ENCODE measurements around the gene CD300C. TPM values are rescaled to one million over a fixed set of nuclear protein-coding genes. Genes with fewer than 3 reads are reported as not detected.
A peak's percentile ranks its signal among the peaks of the same experiment; 100 is the strongest.
"Not testable (repeated sequence)": the region's sequence is repeated elsewhere in the genome, so short reads cannot be mapped to it uniquely, and the experiment has no call there.

CD300C gene
- total RNA-seq, 2 experiments from 2014 or later = not detected

GRCh38 chr17:74569020-74570003 lies 23.4 kb upstream of the CD300C start:
- DNase-seq = peak; percentile 25
- H3K4me1 Mint-ChIP-seq = peaks cover 4% of the 10 kb centered on the region

GRCh38 chr17:74568106-74568873 lies 22.4 kb upstream of the CD300C start:
- Mint-ChIP-seq H3K9me3 (no peaks in the 10 kb centered on the region), H3K4me3 (no peak overlapping the region), H3K27ac (no peak overlapping the region), H3K36me3 (no peaks in the 10 kb centered on the region), H3K27me3 (peaks cover 36% of the 10 kb centered on the region), H3K4me1 (peaks cover 4% of the 10 kb centered on the region)
- DNase-seq = no peak

More at GRCh38 chr17:74569020-74570003, 23.4 kb upstream of the CD300C start:
- Mint-ChIP-seq H3K36me3 (no peaks in the 10 kb centered on the region), H3K27me3 (peaks cover 36% of the 10 kb centered on the region), H3K27ac (no peak overlapping the region), H3K4me3 (no peak overlapping the region), H3K9me3 (no peaks in the 10 kb centered on the region)

GRCh38 chr17:74567397-74567796 lies 21.5 kb upstream of the CD300C start, which contains the start of gene CD300H:
Gene CD300H (minus strand): TSS chr17:74567509.
- peaks cover 36% of the 10 kb centered on the region for H3K27me3 Mint-ChIP-seq
- H3K27ac Mint-ChIP-seq = no peak within 1 kb of the TSS
- no peak within 1 kb of the TSS for H3K4me3 Mint-ChIP-seq
- no peaks in the 10 kb centered on the region for H3K9me3 Mint-ChIP-seq
- no peaks in the 10 kb centered on the region for H3K36me3 Mint-ChIP-seq
- peaks cover 4% of the 10 kb centered on the region for H3K4me1 Mint-ChIP-seq
- DNase-seq = no peak

- H3K4me1 Mint-ChIP-seq = peaks cover 4% of the 10 kb centered on the region
- no peaks in the 10 kb centered on the region for H3K36me3 Mint-ChIP-seq
- no peaks in the 10 kb centered on the region for H3K9me3 Mint-ChIP-seq
- no peak overlapping the region for H3K27ac Mint-ChIP-seq
- H3K27me3 Mint-ChIP-seq = peaks cover 32% of the 10 kb centered on the region
- DNase-seq = peak; percentile 19
- H3K4me3 Mint-ChIP-seq = no peak overlapping the region
These were observed 20.3 kb upstream of the CD300C start for GRCh38 chr17:74566132-74566753.

GRCh38 chr17:74565126-74565525 lies 19.2 kb upstream of the CD300C start:
- peaks cover 4% of the 10 kb centered on the region for H3K4me1 Mint-ChIP-seq
- no peaks in the 10 kb centered on the region for H3K9me3 Mint-ChIP-seq
- H3K4me3 Mint-ChIP-seq = no peak overlapping the region
- H3K27me3 Mint-ChIP-seq = peaks cover 27% of the 10 kb centered on the region
- no peak overlapping the region for H3K27ac Mint-ChIP-seq
- H3K36me3 Mint-ChIP-seq = no peaks in the 10 kb centered on the region
- DNase-seq = no peak

GRCh38 chr17:74563358-74563757 lies 17.4 kb upstream of the CD300C start:
- no peaks in the 10 kb centered on the region for H3K36me3 Mint-ChIP-seq
- no peak overlapping the region for H3K4me3 Mint-ChIP-seq
- H3K4me1 Mint-ChIP-seq = peaks cover 5% of the 10 kb centered on the region
- peaks cover 14% of the 10 kb centered on the region for H3K27me3 Mint-ChIP-seq
- no peaks in the 10 kb centered on the region for H3K9me3 Mint-ChIP-seq
- no peak overlapping the region for H3K27ac Mint-ChIP-seq
- no peak for DNase-seq

- Mint-ChIP-seq H3K27ac (no peak overlapping the region), H3K36me3 (no peaks in the 10 kb centered on the region), H3K4me1 (peaks cover 5% of the 10 kb centered on the region), H3K9me3 (peaks cover 2% of the 10 kb centered on the region), H3K27me3 (peaks cover 4% of the 10 kb centered on the region), H3K4me3 (no peak overlapping the region)
- DNase-seq = no peak
These were observed 15.7 kb upstream of the CD300C start for GRCh38 chr17:74561586-74561985.

- no peaks in the 10 kb centered on the region for H3K27me3 Mint-ChIP-seq
- no peak overlapping the region for H3K27ac Mint-ChIP-seq
- no peaks in the 10 kb centered on the region for H3K36me3 Mint-ChIP-seq
- no peak overlapping the region for H3K4me3 Mint-ChIP-seq
- H3K9me3 Mint-ChIP-seq = peaks cover 2% of the 10 kb centered on the region
- peaks cover 5% of the 10 kb centered on the region for H3K4me1 Mint-ChIP-seq
- no peak for DNase-seq
These were observed 13.1 kb upstream of the CD300C start for GRCh38 chr17:74558882-74559519.

GRCh38 chr17:74558402-74558801 lies 12.5 kb upstream of the CD300C start:
- not testable (repeated sequence) for H3K9me3 Mint-ChIP-seq, H3K4me3 Mint-ChIP-seq, H3K27ac Mint-ChIP-seq, DNase-seq, H3K36me3 Mint-ChIP-seq, H3K4me1 Mint-ChIP-seq, H3K27me3 Mint-ChIP-seq

GRCh38 chr17:74555427-74555940 lies 9.6 kb upstream of the CD300C start:
- Mint-ChIP-seq H3K4me1 (peaks cover 5% of the 10 kb centered on the region), H3K36me3 (no peaks in the 10 kb centered on the region), H3K4me3 (no peak overlapping the region), H3K9me3 (peaks cover 2% of the 10 kb centered on the region), H3K27me3 (no peaks in the 10 kb centered on the region), H3K27ac (no peak overlapping the region)
- DNase-seq = no peak

- H3K4me1 Mint-ChIP-seq = peaks cover 5% of the 10 kb centered on the region
- H3K36me3 Mint-ChIP-seq = no peaks in the 10 kb centered on the region
- no peak overlapping the region for H3K27ac Mint-ChIP-seq
- H3K27me3 Mint-ChIP-seq = no peaks in the 10 kb centered on the region
- H3K4me3 Mint-ChIP-seq = no peak overlapping the region
- DNase-seq = no peak
- peaks cover 2% of the 10 kb centered on the region for H3K9me3 Mint-ChIP-seq
These were observed 9.0 kb upstream of the CD300C start for GRCh38 chr17:74554909-74555308.

GRCh38 chr17:74552037-74552436 lies 6.1 kb upstream of the CD300C start:
- peaks cover 4% of the 10 kb centered on the region for H3K4me1 Mint-ChIP-seq
- no peaks in the 10 kb centered on the region for H3K36me3 Mint-ChIP-seq
- no peak for DNase-seq
- peaks cover 2% of the 10 kb centered on the region for H3K9me3 Mint-ChIP-seq
- no peak overlapping the region for H3K27ac Mint-ChIP-seq
- H3K4me3 Mint-ChIP-seq = no peak overlapping the region
- H3K27me3 Mint-ChIP-seq = no peaks in the 10 kb centered on the region

- Mint-ChIP-seq H3K27me3 (no peaks in the 10 kb centered on the region), H3K4me1 (peaks cover 4% of the 10 kb centered on the region), H3K9me3 (no peaks in the 10 kb centered on the region), H3K27ac (no peak overlapping the region), H3K36me3 (no peaks in the 10 kb centered on the region), H3K4me3 (no peak overlapping the region)
- no peak for DNase-seq
These were observed 4.7 kb upstream of the CD300C start for GRCh38 chr17:74550602-74551001.

GRCh38 chr17:74549343-74549742 lies 3.4 kb upstream of the CD300C start:
- Mint-ChIP-seq H3K27ac (no peak overlapping the region), H3K27me3 (no peaks in the 10 kb centered on the region), H3K36me3 (no peaks in the 10 kb centered on the region), H3K4me1 (peaks cover 4% of the 10 kb centered on the region), H3K9me3 (no peaks in the 10 kb centered on the region), H3K4me3 (no peak overlapping the region)
- no peak for DNase-seq
